GM12878 (cell line): ENCODE measurements around the gene AGXT. TPM values are rescaled to one million over a fixed set of nuclear protein-coding genes. Genes with fewer than 3 reads are reported as not detected.

Source experiments
- ATAC-seq: fragments of 200-7000 bp; cut with Tn5 transposase; 3 replicates; pipeline ENCODE4 v1.9.1; 2020; ENCODE audit warnings: mild to moderate bottlenecking, moderate library complexity
- BruUV-seq: library from RNA; stranded (reverse); fragments of 400-500 nt; replicated peaks from 2 replicates; lab custom pipeline; 2021; lab: Mats Ljungman, UMichigan
- CTCF ChIA-PET: fragments of 300-600 bp; sonication (Branson Sonifier 250); formaldehyde crosslinking; extraction: SDS; loops from one replicate; lab custom pipeline; 2021; ENCODE audit warnings: inconsistent platforms; lab: Yijun Ruan, JAX
- POLR2A ChIA-PET: fragments of 350-600 bp; formaldehyde crosslinking; extraction: SDS; loops from one replicate; lab custom pipeline; 2021; ENCODE audit warnings: inconsistent platforms; lab: Charles Lee
- RAD21 ChIA-PET: fragments of 300-600 bp; sonication (Branson Sonifier 250); formaldehyde crosslinking; loops from one replicate; lab custom pipeline; 2023; ENCODE audit warnings: antibody characterized with exemption; ENCODE audit not compliant: unreplicated experiment; lab: Charles Lee
- SMC1A ChIA-PET: fragments of 300-600 bp; sonication (Branson Sonifier 250); formaldehyde crosslinking; loops from one replicate; lab custom pipeline; 2023; ENCODE audit not compliant: unreplicated experiment, uncharacterized antibody; lab: Charles Lee
- DNase-seq: peaks from one replicate; pipeline ENCODE4 v3.0.0-alpha.2; 2011; ENCODE audit warnings: low read depth, low spot score
- FAIRE-seq: peaks from 3 replicates; lab custom pipeline; 2011; peaks lifted over from hg19 to GRCh38; lab: Jason Lieb, UNC
- H2AFZ ChIP-seq: 2 replicates; pipeline ENCODE4 v1.6.0; 2011; ENCODE audit warnings: low read depth, low read length, control low read depth; ENCODE audit not compliant: control insufficient read depth
- H3K27ac ChIP-seq: 2 replicates; pipeline ENCODE4 v1.5.1; 2011; ENCODE audit warnings: control low read depth; ENCODE audit not compliant: control insufficient read depth, insufficient read depth
- H3K27me3 ChIP-seq, 2 experiments: replicated peaks in 1 of 2; 2 replicates each; pipeline versions ENCODE4 v1.6.0 to v1.6.1; 2011; ENCODE audit warnings: low read length in 1 of 2; ENCODE audit not compliant: control insufficient read depth in 2 of 2, insufficient read depth in 2 of 2
- H3K36me3 ChIP-seq, 2 experiments: 2 replicates each; pipeline ENCODE4 v1.5.1; 2011; ENCODE audit warnings: low read length in 1 of 2; ENCODE audit not compliant: control insufficient read depth in 2 of 2, insufficient read depth in 2 of 2
- H3K4me1 ChIP-seq: 2 replicates; pipeline ENCODE4 v1.6.1; 2011; ENCODE audit warnings: mild to moderate bottlenecking, low read length, moderate library complexity, mixed read lengths; ENCODE audit not compliant: control insufficient read depth, insufficient read depth
- H3K4me2 ChIP-seq: 2 replicates; pipeline ENCODE4 v1.6.0; 2011; ENCODE audit warnings: control low read depth; ENCODE audit not compliant: control insufficient read depth, insufficient read depth
- H3K4me3 ChIP-seq: fragments of 200-600 bp; sonication (generic); 2 replicates; pipeline ENCODE4 v1.5.1; 2016
- H3K79me2 ChIP-seq: 2 replicates; pipeline ENCODE4 v1.6.0; 2011; ENCODE audit warnings: low read length; ENCODE audit not compliant: control insufficient read depth, insufficient read depth
- H3K9ac ChIP-seq: 2 replicates; pipeline ENCODE4 v1.8.0; 2011; ENCODE audit warnings: low read length, control low read depth, mixed read lengths; ENCODE audit not compliant: control insufficient read depth, insufficient read depth
- H3K9me3 ChIP-seq: replicated peaks from 3 replicates; pipeline ENCODE4 v1.5.1; 2011; ENCODE audit warnings: mild to moderate bottlenecking, low read length; ENCODE audit not compliant: control insufficient read depth, insufficient read depth
- H4K20me1 ChIP-seq: 2 replicates; pipeline ENCODE4 v1.6.0; 2011; ENCODE audit not compliant: control insufficient read depth, insufficient read depth
- ATF3 ChIP-seq: IDR thresholded peaks from 2 replicates; pipeline ENCODE4 v1.6.1; 2011; ENCODE audit warnings: low read depth, mild to moderate bottlenecking, low read length, moderate library complexity, borderline replicate concordance; ENCODE audit errors: extremely low read depth
- BMI1 ChIP-seq: fragments of 450-650 bp; IDR thresholded peaks from 2 replicates; pipeline ENCODE4 v1.6.1; 2016; ENCODE audit warnings: mild to moderate bottlenecking, moderate library complexity, borderline replicate concordance
- HDGF ChIP-seq: fragments of 450-650 bp; IDR thresholded peaks from 2 replicates; pipeline ENCODE4 v1.6.1; 2016; ENCODE audit warnings: antibody characterized with exemption
- MYB ChIP-seq: fragments of 150-350 bp; IDR thresholded peaks from 2 replicates; pipeline ENCODE4 v1.6.1; 2014; ENCODE audit warnings: mild to moderate bottlenecking, low read depth, low read length, borderline replicate concordance
- WGBS: methylation state at CpG from one replicate; pipeline ENCODE4 v1.1.6; 2016; ENCODE audit warnings: low lambda C conversion rate; ENCODE audit not compliant: insufficient replicate concordance, insufficient coverage; ENCODE audit errors: missing lambda C conversion rate; 5-methylcytosine and 5-hydroxymethylcytosine counted together
- in situ Hi-C: fragments of 300-500 bp; cut with MboI; formaldehyde crosslinking; loops from 9 replicates; pipeline ENCODE4 v1.14.3; 2018; ENCODE audit warnings: mixed read lengths
- intact Hi-C: fragments of 100-400 bp; cut with micrococcal nuclease; formaldehyde crosslinking; loops from one replicate; pipeline ENCODE4 v1.14.2; 2022; ENCODE audit not compliant: unreplicated experiment
- polyA plus RNA-seq, 11 experiments: library from polyadenylated mRNA; depleted of rRNA in 4 of 11; unstranded in 6 of 11; stranded (reverse) in 5 of 11; fragments of >200 nt; fragmentation: Nextera tagmentation in 4 of 11; fragmentation: Illumina TruSeq in 1 of 11; extraction: Ambion mirVana in 4 of 11; extraction: Trizol in 1 of 11; gene quantifications; 1 replicate in 1 of 11; 2 replicates in 10 of 11; pipeline versions ENCODE4 v1.2.1 to v1.2.3, GENCODE V29; 2011 to 2016; ENCODE audit warnings: inconsistent platforms in 2 of 11, missing spikeins in 2 of 11, low read depth in 1 of 11
- total RNA-seq, 4 experiments: library from RNA; depleted of rRNA in 3 of 4; stranded (reverse); fragments of >200 nt in 3 of 4; fragmentation: Illumina TruSeq in 1 of 4; extraction: Trizol in 1 of 4; gene quantifications; 2 replicates each; pipeline versions ENCODE4 v1.2.1 to v1.2.3, GENCODE V29; 2013 to 2021

Gene AGXT
- total and polyA plus RNA-seq, 10 of the 15 experiments (the other 5 are each of a cell fraction or from before 2014, with no cell fraction given) = 0.18 TPM; not detected in 9

- POLR2A ChIA-PET = no interaction called here
Observed at GRCh38 chr2:240876035-240876474, 7.4 kb downstream of the AGXT start.

GRCh38 chr2:240876475-240877251 lies 8.0 kb downstream of the AGXT start:
- no peaks in the 10 kb centered on the region; a peak in 1 of 4 replicates for H3K27me3 ChIP-seq
- no peak overlapping the region for H2AFZ ChIP-seq
- FAIRE-seq (no peak), ATAC-seq (no peak), DNase-seq (no peak)
- intact Hi-C loops = no loop called here
- ChIA-PET SMC1A (no interaction called here), POLR2A (no interaction called here), CTCF (no interaction called here), RAD21 (interaction anchor here (0.6 kb wide), 1 partner anchor 134 kb away, joined by 3 read pairs; no protein-coding TSS in a partner anchor)
- H3K27ac ChIP-seq = no peak overlapping the region
- no peak overlapping the region for H3K4me2 ChIP-seq
- no TSS peak for BruUV-seq
- no peak for TF ChIP-seq MYB
- H3K79me2 ChIP-seq = no peaks in the 10 kb centered on the region
- no peaks in the 10 kb centered on the region for H3K36me3 ChIP-seq
- 18% methylated on average over 16 of the region's 18 CpGs for WGBS
- H3K9ac ChIP-seq = no peak overlapping the region
- H3K4me3 ChIP-seq = no peak overlapping the region
- no peaks in the 10 kb centered on the region for H3K4me1 ChIP-seq
- H3K9me3 ChIP-seq = no peaks in the 10 kb centered on the region
- in situ Hi-C loops = no loop called here
- no peaks in the 10 kb centered on the region for H4K20me1 ChIP-seq

More at GRCh38 chr2:240876035-240876474, 7.4 kb downstream of the AGXT start:
- intact Hi-C loops = no loop called here
- Histone ChIP-seq H3K36me3 (no peaks in the 10 kb centered on the region), H3K27ac (no peak overlapping the region), H3K27me3 (no peaks in the 10 kb centered on the region; a peak in 2 of 4 replicates), H3K9me3 (no peaks in the 10 kb centered on the region), H3K4me1 (no peaks in the 10 kb centered on the region), H3K4me2 (no peak overlapping the region), H3K4me3 (no peak overlapping the region), H4K20me1 (no peaks in the 10 kb centered on the region), H3K9ac (no peak overlapping the region), H3K79me2 (no peaks in the 10 kb centered on the region), H2AFZ (no peak overlapping the region)
- ChIA-PET CTCF (no interaction called here), SMC1A (no interaction called here), RAD21 (no interaction called here)
- DNase-seq (no peak), FAIRE-seq (no peak), ATAC-seq (no peak)
- BruUV-seq = no TSS peak
- in situ Hi-C loops = no loop called here
- TF ChIP-seq ATF3 (no peak), BMI1 (no peak), HDGF (no peak)
- WGBS = 12% methylated on average over 7 of the region's 7 CpGs
